ENCODE measurements around the gene ZFYVE21. TPM values are rescaled to one million over a fixed set of nuclear protein-coding genes. Genes with fewer than 3 reads are reported as not detected.

ZFYVE21 gene
- total RNA-seq, 2 donors from 2014 or later: 97.1 to 159 TPM

DNA sequence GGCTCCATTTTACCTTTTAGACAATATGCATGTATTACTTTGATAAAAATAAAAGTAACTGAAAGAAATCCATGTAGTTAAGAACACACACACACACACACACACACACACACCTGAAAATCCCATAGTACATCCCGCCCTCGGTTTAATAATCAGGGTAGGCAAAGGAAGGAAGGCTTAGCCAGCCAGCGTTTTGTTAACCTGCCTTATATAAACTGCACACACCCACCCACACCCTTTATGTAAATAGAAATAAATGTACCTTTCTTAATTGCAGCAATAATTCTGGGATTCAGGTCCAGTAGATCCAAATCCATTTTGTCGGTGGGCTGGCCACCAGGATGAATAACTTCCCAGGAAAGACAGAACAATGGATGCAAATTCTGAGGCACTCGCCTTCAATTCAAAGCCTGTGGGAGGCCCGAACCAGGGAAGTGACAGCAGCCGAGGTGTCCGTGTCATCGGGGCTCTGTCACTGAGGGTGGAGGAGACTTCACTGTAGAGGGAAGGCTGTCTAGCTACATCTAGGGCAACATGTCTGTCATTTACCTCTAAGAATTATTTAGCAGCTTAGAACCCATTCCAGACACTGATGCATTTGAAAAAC, 4.7 kb upstream of the ZFYVE21 start:
- Histone ChIP-seq H3K27ac (peak overlapping the region; percentile 82), H3K4me3 (no peak overlapping the region), H3K4me1 (ENCODE audit: control insufficient read depth in 1 of 2, low read depth in 2 of 2) (peaks cover 20 to 65% of the 10 kb centered on the region in 2 donors), H3K36me3 (peaks cover 8% of the 10 kb centered on the region), H3K9me3 (no peaks in the 10 kb centered on the region), H3K27me3 (replicated peaks; ENCODE audit: insufficient read depth) (no peaks in the 10 kb centered on the region)
- TF ChIP-seq, protein P1, sequence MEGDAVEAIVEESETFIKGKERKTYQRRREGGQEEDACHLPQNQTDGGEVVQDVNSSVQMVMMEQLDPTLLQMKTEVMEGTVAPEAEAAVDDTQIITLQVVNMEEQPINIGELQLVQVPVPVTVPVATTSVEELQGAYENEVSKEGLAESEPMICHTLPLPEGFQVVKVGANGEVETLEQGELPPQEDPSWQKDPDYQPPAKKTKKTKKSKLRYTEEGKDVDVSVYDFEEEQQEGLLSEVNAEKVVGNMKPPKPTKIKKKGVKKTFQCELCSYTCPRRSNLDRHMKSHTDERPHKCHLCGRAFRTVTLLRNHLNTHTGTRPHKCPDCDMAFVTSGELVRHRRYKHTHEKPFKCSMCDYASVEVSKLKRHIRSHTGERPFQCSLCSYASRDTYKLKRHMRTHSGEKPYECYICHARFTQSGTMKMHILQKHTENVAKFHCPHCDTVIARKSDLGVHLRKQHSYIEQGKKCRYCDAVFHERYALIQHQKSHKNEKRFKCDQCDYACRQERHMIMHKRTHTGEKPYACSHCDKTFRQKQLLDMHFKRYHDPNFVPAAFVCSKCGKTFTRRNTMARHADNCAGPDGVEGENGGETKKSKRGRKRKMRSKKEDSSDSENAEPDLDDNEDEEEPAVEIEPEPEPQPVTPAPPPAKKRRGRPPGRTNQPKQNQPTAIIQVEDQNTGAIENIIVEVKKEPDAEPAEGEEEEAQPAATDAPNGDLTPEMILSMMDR (IDR thresholded peaks at IDR 0.05): no peak
- DNase-seq (ENCODE audit: low spot score): no peak
- ATAC-seq (ENCODE audit: insufficient number of reproducible peaks, low FRiP score, low read depth): no peak

DNA sequence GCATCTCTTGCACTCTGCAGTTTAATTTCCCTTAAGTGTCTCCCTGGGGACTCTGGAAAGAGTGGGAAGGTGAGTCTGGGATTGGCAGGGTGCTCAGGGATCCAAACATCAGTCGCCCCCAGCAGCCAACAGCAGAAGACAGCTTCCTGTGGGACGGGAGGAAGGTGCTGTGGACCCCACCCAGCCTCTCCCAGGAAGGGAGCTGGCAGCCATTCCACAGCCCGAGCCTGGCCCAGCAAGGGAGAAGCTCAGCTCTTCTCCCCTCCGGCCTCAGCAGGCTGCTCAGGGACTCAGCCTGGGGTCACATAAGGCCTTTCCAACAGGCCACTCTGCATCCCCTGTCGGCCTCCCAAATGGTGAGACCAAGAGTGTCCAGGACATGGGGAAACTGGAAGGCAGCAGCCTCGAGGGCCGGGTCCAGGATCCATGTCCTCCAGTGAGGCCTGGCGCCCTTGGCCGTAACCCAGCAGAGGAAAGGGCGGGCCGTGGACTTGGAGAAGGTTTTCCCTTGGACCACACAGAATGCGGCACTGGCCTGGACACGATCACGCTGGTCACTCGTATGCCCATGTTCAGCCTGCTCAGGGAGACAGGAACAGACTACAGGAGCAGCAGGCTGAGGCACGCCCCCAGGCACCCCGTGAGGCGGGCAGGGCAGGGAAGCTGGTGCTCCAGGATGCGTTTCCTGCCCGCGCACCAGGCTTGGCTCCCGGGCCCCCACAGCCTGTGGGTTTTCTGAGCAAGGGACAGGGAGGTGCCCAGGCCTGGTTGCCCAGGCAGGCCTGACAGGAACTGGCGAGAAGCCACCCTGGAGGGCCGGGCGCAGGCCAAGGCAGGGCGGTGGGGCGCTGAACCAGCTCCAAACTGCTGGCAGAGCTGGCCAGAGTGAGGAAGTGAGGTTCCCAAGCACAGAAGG, 3.8 kb upstream of the ZFYVE21 start:
- Histone ChIP-seq H3K9me3 (no peaks in the 10 kb centered on the region), H3K36me3 (peaks cover 2% of the 10 kb centered on the region), H3K27me3 (replicated peaks; ENCODE audit: insufficient read depth) (no peaks in the 10 kb centered on the region), H3K4me1 (ENCODE audit: control insufficient read depth in 1 of 2, low read depth in 2 of 2) (peaks cover 20 to 70% of the 10 kb centered on the region in 2 donors), H3K27ac (peak overlapping the region; percentile 82), H3K4me3 (peak overlapping the region; percentile 35)
- ATAC-seq (ENCODE audit: insufficient number of reproducible peaks, low FRiP score, low read depth): peak; percentile 9
- no peak for DNase-seq (ENCODE audit: low spot score)
- TF ChIP-seq, protein P1 (IDR thresholded peaks at IDR 0.05): no peak

DNA sequence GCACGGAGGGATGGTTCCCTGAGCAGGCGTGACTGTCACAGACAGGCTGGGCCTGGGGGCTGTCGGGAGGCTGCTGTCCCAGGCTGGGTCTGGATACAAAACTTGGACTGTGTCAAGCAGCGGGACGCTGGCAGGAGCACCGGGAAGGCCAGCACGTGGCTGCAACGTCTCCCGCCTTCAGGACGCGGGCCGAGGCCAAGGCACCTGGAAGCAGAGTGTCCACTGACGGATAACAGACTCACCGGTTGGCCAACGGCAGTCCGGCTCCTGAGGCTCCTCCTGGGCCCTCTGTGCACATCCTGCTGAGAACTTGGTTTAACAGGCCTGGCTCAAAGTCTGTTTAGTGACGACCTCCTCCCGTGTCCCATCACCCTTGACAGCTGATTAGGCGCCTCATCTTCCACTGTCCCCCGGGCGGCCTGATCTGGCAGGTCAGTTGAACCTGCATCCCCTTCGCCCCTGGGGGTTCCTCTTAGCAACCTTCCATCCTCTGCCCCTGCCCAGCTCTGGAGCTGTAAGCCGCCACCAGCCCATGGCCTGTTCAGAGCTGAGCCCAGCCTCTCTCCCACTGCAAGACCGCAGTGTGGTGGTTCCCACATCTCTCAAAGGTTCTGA, 2.9 kb upstream of the ZFYVE21 start:
- ATAC-seq (ENCODE audit: insufficient number of reproducible peaks, low FRiP score, low read depth) (no peak), DNase-seq (ENCODE audit: low spot score) (no peak)
- Histone ChIP-seq H3K9me3 (no peaks in the 10 kb centered on the region), H3K4me1 (ENCODE audit: control insufficient read depth in 1 of 2, low read depth in 2 of 2) (peaks cover 20 to 75% of the 10 kb centered on the region in 2 donors), H3K36me3 (no peaks in the 10 kb centered on the region), H3K27ac (peak overlapping the region; percentile 82), H3K4me3 (no peak overlapping the region), H3K27me3 (replicated peaks; ENCODE audit: insufficient read depth) (no peaks in the 10 kb centered on the region)
- TF ChIP-seq, protein P1 (IDR thresholded peaks at IDR 0.05): no peak

DNA sequence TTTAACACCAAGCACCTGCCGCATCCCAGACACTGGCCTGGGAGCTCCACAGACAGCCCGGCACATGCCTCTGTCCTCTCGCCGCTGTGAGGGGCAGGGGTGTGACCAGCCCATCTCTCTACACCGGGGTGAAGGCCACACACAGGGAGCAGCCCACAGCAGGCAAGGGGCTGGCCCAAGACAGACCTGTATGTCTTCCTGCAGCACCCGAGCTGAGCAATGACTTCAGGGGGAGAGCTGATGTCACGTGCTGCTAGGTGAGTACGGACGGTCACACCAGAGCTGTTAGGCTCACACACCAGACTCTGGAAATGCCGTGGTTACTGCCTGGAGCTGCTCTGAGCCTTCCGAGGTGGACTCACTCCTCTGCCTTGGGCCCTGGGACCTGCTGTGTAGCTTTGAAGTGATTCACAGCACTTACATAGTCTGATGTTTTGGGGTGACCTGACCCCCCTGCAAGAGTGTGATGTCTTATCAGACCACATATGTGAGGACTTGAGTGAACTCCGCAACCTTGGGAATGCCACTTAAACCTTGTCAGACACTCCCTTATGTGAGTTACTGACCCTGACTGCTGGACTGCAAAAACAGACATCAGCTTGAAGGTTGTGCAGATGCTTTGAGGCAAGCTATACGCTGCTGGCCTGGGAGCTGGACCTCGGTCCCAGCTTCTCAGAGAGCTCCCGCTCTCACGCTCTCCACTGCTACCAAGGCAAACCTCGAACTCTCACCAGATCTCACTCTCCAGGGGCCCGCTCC, 2.1 kb upstream of the ZFYVE21 start:
- Histone ChIP-seq H3K27me3 (replicated peaks; ENCODE audit: insufficient read depth) (no peaks in the 10 kb centered on the region), H3K4me1 (ENCODE audit: control insufficient read depth in 1 of 2, low read depth in 2 of 2) (peaks cover 17 to 75% of the 10 kb centered on the region in 2 donors), H3K4me3 (no peak overlapping the region), H3K27ac (peak overlapping the region in 1 of 2 donors; percentile 82), H3K36me3 (no peaks in the 10 kb centered on the region), H3K9me3 (no peaks in the 10 kb centered on the region)
- DNase-seq (ENCODE audit: low spot score) (no peak), ATAC-seq (ENCODE audit: insufficient number of reproducible peaks, low FRiP score, low read depth) (no peak)
- TF ChIP-seq, protein P1 (IDR thresholded peaks at IDR 0.05): no peak

Measured in thoracic aorta (tissue), 2 donors.